ENCODE measurements around the gene AOX1. TPM values are rescaled to one million over a fixed set of nuclear protein-coding genes. Genes with fewer than 3 reads are reported as not detected.

Gene AOX1
- total RNA-seq, 4 donors from 2014 or later = 212 to 567 (median 276) TPM

- TF ChIP-seq, protein P1, sequence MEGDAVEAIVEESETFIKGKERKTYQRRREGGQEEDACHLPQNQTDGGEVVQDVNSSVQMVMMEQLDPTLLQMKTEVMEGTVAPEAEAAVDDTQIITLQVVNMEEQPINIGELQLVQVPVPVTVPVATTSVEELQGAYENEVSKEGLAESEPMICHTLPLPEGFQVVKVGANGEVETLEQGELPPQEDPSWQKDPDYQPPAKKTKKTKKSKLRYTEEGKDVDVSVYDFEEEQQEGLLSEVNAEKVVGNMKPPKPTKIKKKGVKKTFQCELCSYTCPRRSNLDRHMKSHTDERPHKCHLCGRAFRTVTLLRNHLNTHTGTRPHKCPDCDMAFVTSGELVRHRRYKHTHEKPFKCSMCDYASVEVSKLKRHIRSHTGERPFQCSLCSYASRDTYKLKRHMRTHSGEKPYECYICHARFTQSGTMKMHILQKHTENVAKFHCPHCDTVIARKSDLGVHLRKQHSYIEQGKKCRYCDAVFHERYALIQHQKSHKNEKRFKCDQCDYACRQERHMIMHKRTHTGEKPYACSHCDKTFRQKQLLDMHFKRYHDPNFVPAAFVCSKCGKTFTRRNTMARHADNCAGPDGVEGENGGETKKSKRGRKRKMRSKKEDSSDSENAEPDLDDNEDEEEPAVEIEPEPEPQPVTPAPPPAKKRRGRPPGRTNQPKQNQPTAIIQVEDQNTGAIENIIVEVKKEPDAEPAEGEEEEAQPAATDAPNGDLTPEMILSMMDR (IDR thresholded peaks at IDR 0.05; ENCODE audit: low read depth) = no peak
Observed at GRCh38 chr2:200699310-200699709, 113.5 kb downstream of the AOX1 start.

DNA sequence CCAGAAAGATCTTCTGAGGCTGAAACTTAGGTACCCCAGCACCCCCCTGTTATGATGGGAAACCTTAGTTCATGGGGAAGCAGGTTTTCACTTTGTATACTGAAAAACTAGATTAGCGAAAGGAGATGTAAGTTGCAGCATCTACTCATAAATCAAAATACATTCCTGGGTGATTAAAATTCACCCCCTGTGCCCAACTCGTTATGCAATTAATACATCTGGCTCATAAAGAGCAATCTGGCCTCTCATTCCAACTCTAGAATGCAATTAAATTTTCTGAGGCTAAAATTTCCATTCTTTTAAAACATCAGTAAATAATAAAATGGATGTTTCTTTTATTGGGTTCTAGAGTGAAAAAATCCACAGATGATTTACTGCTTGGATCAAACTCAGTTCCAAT is 115.0 kb downstream of the AOX1 start:
- TF ChIP-seq, protein P1 (IDR thresholded peaks at IDR 0.05; ENCODE audit: low read depth) = no peak

DNA sequence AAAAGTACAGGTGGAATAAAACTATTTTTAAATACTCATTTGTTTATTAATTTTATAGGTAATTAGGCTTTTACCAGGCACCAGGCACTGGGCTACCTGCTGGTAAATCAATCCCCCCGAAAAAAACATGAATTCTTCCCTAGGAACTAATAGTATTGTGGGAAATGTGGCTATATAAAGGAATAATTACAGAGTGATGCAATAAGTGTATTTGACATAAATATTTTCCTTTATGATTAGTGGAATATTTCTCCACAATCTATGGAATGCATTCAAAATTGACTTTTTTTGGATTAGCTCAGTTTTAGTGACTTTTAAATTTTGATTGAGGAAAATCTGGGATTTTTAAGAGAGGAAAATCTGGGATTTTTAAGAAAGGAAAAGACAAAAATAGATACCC is 116.2 kb downstream of the AOX1 start:
- TF ChIP-seq, protein P1 (IDR thresholded peaks at IDR 0.05; ENCODE audit: low read depth) = no peak

GRCh38 chr2:200702646-200703118 is 116.9 kb downstream of the AOX1 start:
- TF ChIP-seq, protein P1 (IDR thresholded peaks at IDR 0.05; ENCODE audit: low read depth) = no peak

- TF ChIP-seq, protein P1 (IDR thresholded peaks at IDR 0.05; ENCODE audit: low read depth) = no peak
Observed at GRCh38 chr2:200703127-200703925, 117.5 kb downstream of the AOX1 start.

GRCh38 chr2:200703926-200704637 is 118.3 kb downstream of the AOX1 start:
- TF ChIP-seq, protein P1 (IDR thresholded peaks at IDR 0.05; ENCODE audit: low read depth) = no peak
